A673 (cell line): ENCODE results near the gene WDR11. TPM values are rescaled to one million over a fixed set of nuclear protein-coding genes. Genes with fewer than 3 reads are reported as not detected.

Source experiments
- BruUV-seq: library from RNA; stranded (reverse); fragments of 400-500 nt; replicated peaks from 2 replicates; lab custom pipeline; 2021; lab: Mats Ljungman, UMichigan
- CTCF ChIA-PET: fragments of 300-600 bp; sonication (Branson Sonifier 250); formaldehyde crosslinking; loops from one replicate; lab custom pipeline; 2022; ENCODE audit warnings: antibody characterized with exemption; lab: Charles Lee
- POLR2A ChIA-PET: fragments of 300-600 bp; sonication (Branson Sonifier 250); formaldehyde crosslinking; loops from one replicate; lab custom pipeline; 2022; ENCODE audit warnings: antibody characterized with exemption; ENCODE audit not compliant: low non-redundant PET; lab: Charles Lee
- DNase-seq: peaks from one replicate; pipeline ENCODE4 v3.0.0-alpha.2; 2015; ENCODE audit warnings: low spot score
- H3K27ac ChIP-seq: fragments of 200-600 bp; sonication (generic); 2 replicates; pipeline ENCODE4 v1.5.1; 2016; ENCODE audit warnings: mixed run types, low read depth, mild to moderate bottlenecking, mixed read lengths, antibody characterized with exemption, low read length; ENCODE audit not compliant: poor library complexity, severe bottlenecking
- H3K27me3 ChIP-seq: fragments of 200-600 bp; sonication (generic); replicated peaks from 2 replicates; pipeline ENCODE4 v1.6.1; 2017; ENCODE audit warnings: mixed run types, low read depth, mild to moderate bottlenecking, mixed read lengths, antibody characterized with exemption, low read length; ENCODE audit not compliant: insufficient read depth, poor library complexity
- H3K36me3 ChIP-seq: fragments of 200-600 bp; sonication (generic); 2 replicates; pipeline ENCODE4 v1.6.1; 2016; ENCODE audit warnings: mixed run types, mild to moderate bottlenecking, mixed read lengths, antibody characterized with exemption, low read length; ENCODE audit not compliant: insufficient read depth, poor library complexity, severe bottlenecking
- H3K4me1 ChIP-seq: fragments of 200-600 bp; sonication (generic); 2 replicates; pipeline ENCODE4 v1.6.1; 2017; ENCODE audit warnings: mixed run types, mild to moderate bottlenecking, mixed read lengths, antibody characterized with exemption, low read length; ENCODE audit not compliant: insufficient read depth, poor library complexity, severe bottlenecking
- H3K4me3 ChIP-seq: fragments of 200-600 bp; sonication (generic); 2 replicates; pipeline ENCODE4 v1.5.1; 2016; ENCODE audit warnings: low read depth, mixed run types, mild to moderate bottlenecking, mixed read lengths, low read length; ENCODE audit not compliant: poor library complexity, severe bottlenecking
- H3K9me3 ChIP-seq: fragments of 200-600 bp; sonication (generic); 2 replicates; pipeline ENCODE4 v1.6.1; 2016; ENCODE audit warnings: mixed run types, low read depth, mild to moderate bottlenecking, mixed read lengths, antibody characterized with exemption, low read length; ENCODE audit not compliant: poor library complexity, severe bottlenecking
- CTCF ChIP-seq: fragments of 300-800, 200-600 bp; sonication (generic); conservative IDR thresholded peaks from 2 replicates; pipeline ENCODE4 v1.5.1; 2017; ENCODE audit warnings: low read depth, mild to moderate bottlenecking, antibody characterized with exemption, low read length, moderate library complexity, mixed read lengths
- EZH2 ChIP-seq: fragments of 200-600 bp; sonication (generic); IDR thresholded peaks from 2 replicates; pipeline ENCODE4 v1.6.1; 2017; ENCODE audit warnings: borderline replicate concordance, low read depth, mild to moderate bottlenecking, mixed read lengths, antibody characterized with exemption, low read length; ENCODE audit not compliant: poor library complexity, severe bottlenecking
- intact Hi-C: fragments of 100-400 bp; cut with micrococcal nuclease; formaldehyde crosslinking; loops from one replicate; pipeline ENCODE4 v1.10.0; 2022; ENCODE audit not compliant: unreplicated experiment
- total RNA-seq: library from RNA; stranded (reverse); gene quantifications from 2 replicates; pipeline ENCODE4 v1.2.3, GENCODE V29; 2021

Gene WDR11
- total RNA-seq, 1 experiment from 2014 or later: 33.4 TPM

- no peak for DNase-seq
- TF ChIP-seq CTCF (no peak), EZH2 (no peak)
- peaks cover 22% of the 10 kb centered on the region for H3K27me3 ChIP-seq
- CTCF ChIA-PET: interaction anchor here (0.6 kb wide), 1 partner anchor 196 kb away, joined by 3 read pairs; no protein-coding TSS in a partner anchor
- POLR2A ChIA-PET: no interaction called here
- no peak overlapping the region for H3K4me3 ChIP-seq
- intact Hi-C loops: no loop called here
- BruUV-seq: no TSS peak
- H3K36me3 ChIP-seq: no peaks in the 10 kb centered on the region
- no peaks in the 10 kb centered on the region for H3K4me1 ChIP-seq
- no peak overlapping the region for H3K27ac ChIP-seq
- no peaks in the 10 kb centered on the region for H3K9me3 ChIP-seq
These were observed 9.5 kb upstream of the WDR11 start for GRCh38 chr10:120841522-120842189.

- Histone ChIP-seq H3K27me3 (no peaks in the 10 kb centered on the region), H3K36me3 (no peaks in the 10 kb centered on the region), H3K9me3 (peaks cover 4% of the 10 kb centered on the region), H3K4me1 (peaks cover 6% of the 10 kb centered on the region), H3K4me3 (no peak overlapping the region), H3K27ac (no peak overlapping the region)
- TF ChIP-seq EZH2: no peak
- no peak for TF ChIP-seq CTCF
- intact Hi-C loops: no loop called here
- ChIA-PET POLR2A (no interaction called here), CTCF (no interaction called here)
- no peak for DNase-seq
- BruUV-seq: no TSS peak
These were observed 3.2 kb downstream of the WDR11 start for GRCh38 chr10:120854388-120854787.

- no peaks in the 10 kb centered on the region for H3K9me3 ChIP-seq
- H3K27ac ChIP-seq: no peak overlapping the region
- no peak overlapping the region for H3K4me3 ChIP-seq
- POLR2A ChIA-PET: no interaction called here
- H3K36me3 ChIP-seq: peaks cover 29% of the 10 kb centered on the region
- BruUV-seq: no TSS peak
- CTCF ChIA-PET: no interaction called here
- DNase-seq: no peak
- no peak for TF ChIP-seq CTCF
- no peak for TF ChIP-seq EZH2
- no peaks in the 10 kb centered on the region for H3K27me3 ChIP-seq
- intact Hi-C loops: no loop called here
- H3K4me1 ChIP-seq: no peaks in the 10 kb centered on the region
These were observed 10.2 kb downstream of the WDR11 start for GRCh38 chr10:120861178-120861855.
